Activated T-cell treated with anti-CD3 and anti-CD28 coated beads, Interleukin-2, amount 50 U/mL, for 4 hours (primary cell): ENCODE results near the gene ASS1. TPM values are rescaled to one million over a fixed set of nuclear protein-coding genes. Genes with fewer than 3 reads are reported as not detected.
A peak's percentile ranks its signal among the peaks of the same experiment; 100 is the strongest.

Experiments
- ATAC-seq, 2 donors: fragments of 200-7000 bp; cut with Tn5 transposase; one replicate each; pipeline ENCODE4 v1.10.0; 2021
- DNase-seq: peaks from one replicate; pipeline ENCODE4 v3.0.0-alpha.2; 2020
- H3K27me3 Mint-ChIP-seq: one replicate; pipeline ENCODE4 v1.8.0; 2021; ENCODE audit warnings: low read depth, mixed read lengths
- H3K36me3 Mint-ChIP-seq: one replicate; pipeline ENCODE4 v1.8.0; 2022; ENCODE audit warnings: mixed read lengths; ENCODE audit not compliant: insufficient read depth
- H3K4me1 Mint-ChIP-seq: one replicate; pipeline ENCODE4 v1.8.0; 2021; ENCODE audit warnings: low read depth, mixed read lengths
- H3K4me3 Mint-ChIP-seq: one replicate; pipeline ENCODE4 v1.8.0; 2021; ENCODE audit warnings: mild to moderate bottlenecking, moderate library complexity, mixed read lengths
- H3K9me3 Mint-ChIP-seq: one replicate; pipeline ENCODE4 v1.8.0; 2021; ENCODE audit warnings: mixed read lengths
- total RNA-seq, 3 donors: library from RNA; stranded (reverse); gene quantifications; one replicate each; pipeline ENCODE4 v1.2.1, GENCODE V29; 2021

Gene ASS1
- total RNA-seq, 3 donors from 2014 or later = 1.4 to 2.6 (median 2.6) TPM

DNA sequence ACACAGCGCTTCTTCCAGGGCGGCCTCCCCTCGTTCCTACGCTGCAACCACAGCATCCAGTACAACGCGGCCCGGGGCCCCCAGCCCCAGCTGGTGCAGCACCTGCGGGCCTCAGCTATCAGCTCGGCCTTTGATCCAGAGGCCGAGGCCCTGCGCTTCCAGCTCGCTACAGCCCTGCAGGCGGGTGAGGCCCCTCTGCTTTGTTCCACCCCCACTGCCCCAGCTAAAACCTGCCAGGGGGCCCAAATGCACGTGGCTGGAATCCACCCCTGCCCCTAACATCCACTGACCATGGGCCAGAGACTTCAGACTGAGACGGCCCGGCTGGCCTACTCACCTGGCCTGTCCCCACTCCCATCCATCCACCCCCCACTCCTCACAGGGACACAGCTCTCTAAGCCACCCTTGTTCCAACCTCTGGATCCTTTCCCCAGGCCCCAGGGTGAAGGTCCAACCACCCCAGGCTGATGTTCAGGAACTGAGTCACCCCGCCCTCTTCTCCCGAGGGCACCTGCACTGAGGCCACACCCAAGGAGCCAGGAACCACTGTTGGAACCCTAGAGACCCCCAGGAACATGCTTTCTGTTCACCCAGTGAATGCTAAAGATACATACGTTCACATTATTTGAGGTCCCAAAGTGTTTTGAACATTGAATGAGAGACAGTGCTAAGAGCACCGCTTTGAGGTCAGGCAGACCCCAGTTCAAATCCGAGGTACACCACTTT lies 18.9 kb upstream of the ASS1 start:
- no peaks in the 10 kb centered on the region for H3K36me3 Mint-ChIP-seq

DNA sequence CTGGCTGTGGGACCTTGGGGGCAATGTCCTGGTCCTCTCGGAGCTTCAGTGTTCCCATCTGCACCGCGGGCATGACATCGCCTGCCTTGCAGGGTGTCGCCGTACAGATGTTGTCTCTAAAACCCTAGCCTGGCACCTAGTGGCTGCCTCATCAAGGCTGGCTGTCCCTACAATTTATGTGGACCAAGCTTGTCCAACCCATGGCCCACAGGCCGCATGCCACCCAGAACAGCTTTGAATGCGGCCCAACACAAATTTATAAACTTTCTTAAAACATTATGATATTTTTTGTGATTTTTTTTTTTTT lies 18.3 kb upstream of the ASS1 start:
- no peak for DNase-seq
- H3K9me3 Mint-ChIP-seq = no peaks in the 10 kb centered on the region
- H3K27me3 Mint-ChIP-seq = peaks cover 14% of the 10 kb centered on the region
- ATAC-seq = no peak
- no peaks in the 10 kb centered on the region for H3K4me1 Mint-ChIP-seq
- H3K36me3 Mint-ChIP-seq = no peaks in the 10 kb centered on the region
- H3K4me3 Mint-ChIP-seq = no peak overlapping the region

More for the DNA sequence above, 18.9 kb upstream of the ASS1 start:
- no peak for ATAC-seq
- H3K27me3 Mint-ChIP-seq = peaks cover 14% of the 10 kb centered on the region
- no peaks in the 10 kb centered on the region for H3K4me1 Mint-ChIP-seq
- no peaks in the 10 kb centered on the region for H3K9me3 Mint-ChIP-seq
- DNase-seq = no peak
- H3K4me3 Mint-ChIP-seq = no peak overlapping the region

GRCh38 chr9:130426883-130427282 lies 17.9 kb upstream of the ASS1 start:
- Mint-ChIP-seq H3K27me3 (peaks cover 16% of the 10 kb centered on the region), H3K9me3 (no peaks in the 10 kb centered on the region), H3K4me1 (no peaks in the 10 kb centered on the region), H3K4me3 (no peak overlapping the region), H3K36me3 (no peaks in the 10 kb centered on the region)
- DNase-seq = no peak
- ATAC-seq = no peak

- no peak for DNase-seq
- ATAC-seq = no peak
- Mint-ChIP-seq H3K36me3 (no peaks in the 10 kb centered on the region), H3K27me3 (peaks cover 17% of the 10 kb centered on the region), H3K4me1 (no peaks in the 10 kb centered on the region), H3K9me3 (no peaks in the 10 kb centered on the region), H3K4me3 (no peak overlapping the region)
Measured at GRCh38 chr9:130427326-130427725, 17.4 kb upstream of the ASS1 start.

DNA sequence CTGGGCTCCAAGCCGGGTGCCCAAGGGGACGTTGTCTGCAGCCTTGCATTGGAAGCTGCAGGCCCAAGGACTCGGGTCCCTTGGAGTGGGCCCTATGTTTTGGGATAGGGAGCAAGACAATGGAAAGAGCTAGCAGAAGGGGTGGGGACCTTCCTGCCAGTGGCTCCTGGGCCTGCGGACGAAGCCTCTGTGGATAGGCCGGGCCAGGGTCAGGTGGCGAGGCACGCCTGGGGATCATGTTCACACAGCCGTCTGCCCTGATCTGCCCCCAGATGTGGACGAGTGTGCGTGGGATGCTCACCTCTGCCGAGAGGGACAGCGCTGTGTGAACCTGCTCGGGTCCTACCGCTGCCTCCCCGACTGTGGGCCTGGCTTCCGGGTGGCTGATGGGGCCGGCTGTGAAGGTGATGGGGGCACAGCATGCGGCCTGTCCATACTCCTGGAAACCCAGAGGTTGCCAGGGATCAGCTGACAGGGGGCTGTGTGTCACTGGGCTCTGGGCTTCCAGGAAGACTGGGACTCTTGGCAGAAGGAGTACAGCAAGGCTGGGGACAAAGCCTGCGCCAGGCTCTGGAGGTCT lies 16.6 kb upstream of the ASS1 start:
- Mint-ChIP-seq H3K4me3 (no peak overlapping the region), H3K36me3 (no peaks in the 10 kb centered on the region), H3K4me1 (no peaks in the 10 kb centered on the region), H3K27me3 (peaks cover 21% of the 10 kb centered on the region), H3K9me3 (no peaks in the 10 kb centered on the region)
- ATAC-seq = no peak
- DNase-seq = no peak

- peaks cover 29% of the 10 kb centered on the region for H3K27me3 Mint-ChIP-seq
- no peak overlapping the region for H3K4me3 Mint-ChIP-seq
- no peaks in the 10 kb centered on the region for H3K4me1 Mint-ChIP-seq
- no peaks in the 10 kb centered on the region for H3K36me3 Mint-ChIP-seq
- DNase-seq = no peak
- no peak for ATAC-seq
- no peaks in the 10 kb centered on the region for H3K9me3 Mint-ChIP-seq
Measured at GRCh38 chr9:130429381-130429780, 15.4 kb upstream of the ASS1 start.

DNA sequence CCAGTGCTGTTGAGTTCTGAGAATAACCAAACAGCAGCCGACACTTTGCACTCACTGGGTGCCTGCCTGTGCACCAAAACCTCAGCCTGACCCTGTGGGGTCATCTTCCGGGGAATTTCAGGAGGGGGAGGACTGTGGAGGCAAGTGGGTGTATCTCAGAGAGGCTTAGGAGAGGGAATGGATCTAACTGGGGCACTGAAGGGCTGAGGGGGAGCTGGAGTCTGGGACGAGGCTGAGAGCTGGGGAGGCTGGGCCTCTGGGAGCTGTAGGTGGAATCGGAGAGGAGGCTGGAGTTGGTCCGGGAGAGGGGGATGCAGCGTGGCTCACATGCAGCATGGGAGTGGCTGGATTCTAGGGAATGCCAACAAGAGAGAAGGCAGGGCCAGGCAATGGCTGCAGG lies 14.9 kb upstream of the ASS1 start:
- DNase-seq = no peak
- Mint-ChIP-seq H3K27me3 (peaks cover 29% of the 10 kb centered on the region), H3K4me3 (no peak overlapping the region), H3K4me1 (no peaks in the 10 kb centered on the region), H3K9me3 (no peaks in the 10 kb centered on the region), H3K36me3 (no peaks in the 10 kb centered on the region)
- no peak for ATAC-seq

DNA sequence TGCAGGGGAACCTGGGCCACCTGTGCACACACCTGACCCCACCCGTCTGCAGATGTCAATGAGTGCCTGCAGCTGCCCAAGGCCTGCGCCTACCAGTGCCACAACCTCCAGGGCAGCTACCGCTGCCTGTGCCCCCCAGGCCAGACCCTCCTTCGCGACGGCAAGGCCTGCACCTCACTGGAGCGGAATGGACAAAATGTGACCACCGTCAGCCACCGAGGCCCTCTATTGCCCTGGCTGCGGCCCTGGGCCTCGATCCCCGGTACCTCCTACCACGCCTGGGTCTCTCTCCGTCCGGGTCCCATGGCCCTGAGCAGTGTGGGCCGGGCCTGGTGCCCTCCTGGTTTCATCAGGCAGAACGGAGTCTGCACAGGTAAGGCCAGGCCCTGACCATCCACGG lies 14.5 kb upstream of the ASS1 start:
- no peak overlapping the region for H3K4me3 Mint-ChIP-seq
- no peak for ATAC-seq
- no peaks in the 10 kb centered on the region for H3K4me1 Mint-ChIP-seq
- DNase-seq = no peak
- no peaks in the 10 kb centered on the region for H3K36me3 Mint-ChIP-seq
- H3K9me3 Mint-ChIP-seq = no peaks in the 10 kb centered on the region
- peaks cover 33% of the 10 kb centered on the region for H3K27me3 Mint-ChIP-seq

DNA sequence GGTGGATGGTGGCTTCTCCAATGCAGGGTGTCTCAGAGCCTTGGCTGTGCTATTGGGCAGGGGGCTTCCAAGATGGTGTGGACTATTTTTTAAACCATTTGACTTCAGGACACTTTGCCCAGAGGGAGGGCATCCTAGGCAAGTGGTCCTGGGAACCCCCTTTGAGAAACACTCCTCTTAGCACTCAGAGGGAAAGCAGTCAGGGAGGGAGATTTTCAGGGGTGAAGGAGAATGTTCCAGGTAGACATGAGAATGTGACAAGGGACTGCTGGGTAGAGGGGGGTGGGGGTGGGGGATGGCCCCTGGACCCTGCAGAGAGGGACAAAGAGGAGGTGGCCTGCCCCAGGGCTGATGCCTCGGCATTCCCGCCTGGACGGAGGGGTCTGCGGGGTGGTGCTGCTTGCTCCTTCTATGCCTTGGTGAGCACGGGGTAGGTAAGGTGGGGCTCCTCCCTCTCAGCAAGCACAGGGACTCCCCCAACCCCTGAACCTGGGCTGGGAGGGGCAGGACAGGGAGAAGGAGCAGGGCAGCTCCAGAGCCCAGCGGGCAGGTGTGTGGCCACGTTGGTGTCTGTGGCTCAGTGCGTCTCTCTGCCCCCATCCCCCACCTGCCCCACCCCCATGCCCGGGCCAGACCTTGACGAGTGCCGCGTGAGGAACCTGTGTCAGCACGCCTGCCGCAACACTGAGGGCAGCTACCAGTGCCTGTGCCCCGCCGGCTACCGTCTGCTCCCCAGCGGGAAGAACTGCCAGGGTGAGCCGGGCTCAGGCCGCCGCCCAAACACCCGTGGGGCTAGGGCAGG lies 13.8 kb upstream of the ASS1 start:
- ATAC-seq (no peak), DNase-seq (no peak)
- Mint-ChIP-seq H3K4me3 (no peak overlapping the region), H3K4me1 (no peaks in the 10 kb centered on the region), H3K9me3 (no peaks in the 10 kb centered on the region), H3K36me3 (no peaks in the 10 kb centered on the region), H3K27me3 (peaks cover 37% of the 10 kb centered on the region)

- H3K9me3 Mint-ChIP-seq = no peaks in the 10 kb centered on the region
- no peak for ATAC-seq
- no peak for DNase-seq
- no peak overlapping the region for H3K4me3 Mint-ChIP-seq
- no peaks in the 10 kb centered on the region for H3K36me3 Mint-ChIP-seq
- H3K27me3 Mint-ChIP-seq = peaks cover 43% of the 10 kb centered on the region
- no peaks in the 10 kb centered on the region for H3K4me1 Mint-ChIP-seq
Measured at GRCh38 chr9:130431536-130432303, 13.0 kb upstream of the ASS1 start.

DNA sequence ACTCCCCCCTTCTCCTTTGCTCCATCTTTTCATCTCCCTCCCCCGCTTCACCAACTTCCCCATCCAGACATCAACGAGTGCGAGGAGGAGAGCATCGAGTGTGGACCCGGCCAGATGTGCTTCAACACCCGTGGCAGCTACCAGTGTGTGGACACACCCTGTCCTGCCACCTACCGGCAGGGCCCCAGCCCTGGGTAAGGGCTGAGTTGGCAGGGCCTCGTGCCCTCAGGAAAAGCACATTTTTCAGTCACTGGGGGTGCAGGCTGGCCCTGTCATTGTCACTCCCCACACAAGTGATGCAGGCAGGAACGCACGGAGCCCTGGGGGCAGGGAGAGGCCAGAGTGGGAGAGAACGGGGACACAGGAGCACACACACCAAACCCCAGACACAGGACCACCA lies 12.4 kb upstream of the ASS1 start:
- no peaks in the 10 kb centered on the region for H3K4me1 Mint-ChIP-seq
- ATAC-seq (no peak), DNase-seq (no peak)
- no peaks in the 10 kb centered on the region for H3K9me3 Mint-ChIP-seq
- no peaks in the 10 kb centered on the region for H3K36me3 Mint-ChIP-seq
- H3K4me3 Mint-ChIP-seq = no peak overlapping the region
- peaks cover 45% of the 10 kb centered on the region for H3K27me3 Mint-ChIP-seq

DNA sequence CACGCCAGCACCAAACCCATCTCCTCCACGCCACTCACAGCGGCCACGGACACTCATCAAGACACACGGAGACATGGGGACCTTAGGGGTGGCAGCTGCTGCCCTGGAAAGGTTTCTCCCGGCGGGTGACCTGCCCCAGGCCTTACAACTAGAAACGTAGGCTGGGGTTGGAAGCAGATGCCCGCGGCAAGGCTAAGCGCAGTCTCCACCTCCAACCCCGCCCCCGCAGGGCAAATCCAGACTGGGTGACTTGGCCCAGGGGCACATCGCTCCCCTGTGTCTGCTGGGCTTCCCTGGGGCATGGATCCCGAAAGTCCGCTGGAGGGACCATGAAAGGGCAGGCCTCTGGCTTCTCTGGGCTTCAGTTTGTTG lies 12.0 kb upstream of the ASS1 start:
- Mint-ChIP-seq H3K4me1 (no peaks in the 10 kb centered on the region), H3K27me3 (peaks cover 49% of the 10 kb centered on the region), H3K36me3 (no peaks in the 10 kb centered on the region), H3K9me3 (no peaks in the 10 kb centered on the region), H3K4me3 (peak overlapping the region; percentile 42)
- DNase-seq (no peak), ATAC-seq (no peak)

DNA sequence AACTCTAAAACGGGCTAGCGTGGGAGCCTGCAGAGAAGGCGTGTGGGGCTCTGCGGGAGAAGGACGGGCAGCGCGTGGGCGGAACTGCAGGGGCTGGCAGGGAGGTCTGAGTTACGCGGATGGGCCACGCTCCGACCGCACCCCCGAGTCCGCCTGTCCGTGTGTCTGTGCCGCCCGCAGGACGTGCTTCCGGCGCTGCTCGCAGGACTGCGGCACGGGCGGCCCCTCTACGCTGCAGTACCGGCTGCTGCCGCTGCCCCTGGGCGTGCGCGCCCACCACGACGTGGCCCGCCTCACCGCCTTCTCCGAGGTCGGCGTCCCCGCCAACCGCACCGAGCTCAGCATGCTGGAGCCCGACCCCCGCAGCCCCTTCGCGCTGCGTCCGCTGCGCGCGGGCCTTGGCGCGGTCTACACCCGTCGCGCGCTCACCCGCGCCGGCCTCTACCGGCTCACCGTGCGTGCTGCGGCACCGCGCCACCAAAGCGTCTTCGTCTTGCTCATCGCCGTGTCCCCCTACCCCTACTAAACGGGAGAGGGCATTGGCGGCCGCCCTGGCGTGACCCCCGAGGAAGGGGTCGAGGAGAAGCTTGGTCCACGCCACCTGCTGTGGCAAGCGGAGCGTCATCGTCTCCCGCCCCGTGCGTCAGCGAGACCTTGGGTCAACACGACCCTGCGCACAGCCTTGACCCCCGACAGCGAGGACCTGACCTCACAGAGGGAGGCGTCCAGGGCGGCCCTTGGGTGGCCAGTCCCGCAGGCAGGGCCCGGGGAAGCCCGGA lies 11.4 kb upstream of the ASS1 start:
- H3K27me3 Mint-ChIP-seq = peaks cover 52% of the 10 kb centered on the region
- peak overlapping the region; percentile 42 for H3K4me3 Mint-ChIP-seq
- ATAC-seq (peak; percentile 92 to 95), DNase-seq (no peak)
- no peaks in the 10 kb centered on the region for H3K9me3 Mint-ChIP-seq
- no peaks in the 10 kb centered on the region for H3K4me1 Mint-ChIP-seq
- H3K36me3 Mint-ChIP-seq = no peaks in the 10 kb centered on the region

GRCh38 chr9:130433947-130434262 lies 10.9 kb upstream of the ASS1 start:
- H3K36me3 Mint-ChIP-seq = no peaks in the 10 kb centered on the region

More at GRCh38 chr9:130433947-130434262, 10.9 kb upstream of the ASS1 start:
- Mint-ChIP-seq H3K4me3 (no peak overlapping the region), H3K4me1 (no peaks in the 10 kb centered on the region), H3K9me3 (no peaks in the 10 kb centered on the region), H3K27me3 (peaks cover 57% of the 10 kb centered on the region)
- no peak for DNase-seq
- no peak for ATAC-seq
